GM10248 (cell line): ENCODE data around the gene TYSND1.

Source experiments
- CTCF ChIA-PET: fragments of 300-600 bp; sonication (Branson Sonifier 250); formaldehyde crosslinking; extraction: SDS; loops from one replicate; lab custom pipeline; 2021; ENCODE audit warnings: antibody characterized with exemption; lab: Yijun Ruan, JAX
- POLR2A ChIA-PET: fragments of 350-650 bp; sonication (Branson Sonifier 250); formaldehyde crosslinking; extraction: SDS; loops from one replicate; lab custom pipeline; 2020; ENCODE audit warnings: antibody characterized with exemption; lab: Yijun Ruan, JAX
- DNase-seq: peaks from one replicate; pipeline ENCODE4 v3.0.0; 2012; ENCODE audit errors: extremely low spot score
- CTCF ChIP-seq: IDR thresholded peaks from 2 replicates; pipeline ENCODE4 v1.5.1; 2012; ENCODE audit warnings: mild to moderate bottlenecking, low read depth; ENCODE audit errors: extremely low read depth, missing control alignments, control extremely low read depth

TYSND1 gene

DNA sequence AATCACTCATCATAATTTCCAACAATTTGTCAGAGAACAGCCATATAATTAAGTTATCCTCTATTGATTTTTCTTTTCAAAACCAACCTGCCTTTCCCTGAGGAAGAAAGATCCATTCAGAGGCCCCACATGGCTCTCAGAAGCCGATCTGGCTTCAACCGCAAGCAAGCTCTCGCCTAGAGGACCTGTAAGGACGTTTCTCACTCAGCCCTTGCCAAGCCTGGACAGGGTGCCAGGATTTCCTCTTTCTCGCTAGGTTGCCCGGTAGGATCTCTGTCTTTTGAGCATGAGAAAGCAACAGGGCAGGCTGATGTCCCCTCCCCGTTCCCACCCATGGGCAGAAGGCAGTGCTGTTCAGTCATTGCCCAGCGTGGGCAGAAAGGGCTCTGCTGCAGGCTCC is 26.9 kb downstream of the TYSND1 start:
- no peak for DNase-seq
- POLR2A ChIA-PET, result no interaction called here
- no peak for TF ChIP-seq CTCF
- CTCF ChIA-PET, result interaction anchor here (1.1 to 6.7 kb wide), 4 partner anchors 7 to 245 kb away, joined by 3 to 100 read pairs (median 26); partner anchors contain the start of gene TYSND1

DNA sequence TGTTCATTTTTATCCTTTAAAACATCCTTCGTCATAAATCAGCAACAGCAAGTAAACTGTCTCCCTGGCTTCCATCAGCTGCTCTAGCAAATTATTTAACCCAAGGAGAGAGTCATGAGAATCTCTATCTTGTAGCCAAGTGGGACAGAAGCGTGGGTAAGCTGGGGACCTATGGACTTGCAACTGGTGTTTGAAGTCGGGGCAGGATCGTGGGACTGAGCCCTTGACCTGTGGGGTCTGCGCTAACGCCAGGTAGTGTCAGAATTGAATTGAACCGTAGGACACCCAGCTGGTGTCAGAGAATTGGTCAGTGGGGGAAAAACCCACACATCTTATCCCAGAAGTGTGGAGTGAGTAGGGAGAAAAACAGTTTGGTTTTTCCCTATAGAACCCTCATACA is 27.3 kb downstream of the TYSND1 start:
- ChIA-PET POLR2A (no interaction called here), CTCF (interaction anchor here (0.9 to 7.1 kb wide), 6 partner anchors 8 to 245 kb away, joined by 3 to 100 read pairs (median 26); partner anchors contain the start of gene TYSND1)
- no peak for TF ChIP-seq CTCF
- no peak for DNase-seq

DNA sequence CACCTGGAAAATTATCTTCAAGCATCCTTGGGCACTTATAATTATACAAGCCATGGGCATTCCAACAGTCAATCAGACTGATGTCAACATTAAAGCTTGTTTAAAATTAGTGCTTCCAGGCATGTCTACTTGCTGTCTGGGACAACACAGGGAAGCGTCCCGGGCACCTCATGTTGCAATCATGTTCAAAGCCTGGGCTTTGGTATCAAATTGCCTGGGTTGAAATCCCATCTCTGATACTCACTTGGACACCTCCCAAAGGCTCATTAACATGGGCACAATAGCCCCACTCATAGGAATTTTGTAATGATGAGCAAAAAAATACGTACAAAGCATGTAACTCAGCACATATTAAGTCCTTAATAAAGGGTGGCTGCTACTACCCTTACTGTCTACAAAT is 28.3 kb downstream of the TYSND1 start:
- no peak for DNase-seq
- no peak for TF ChIP-seq CTCF
- POLR2A ChIA-PET, result interaction anchor here (1.2 kb wide), 1 partner anchor 28 kb away, joined by 7 read pairs; the partner anchor contains the start of gene TYSND1
- CTCF ChIA-PET, result interaction anchor here (0.9 to 7.1 kb wide), 8 partner anchors 9 to 246 kb away, joined by 3 to 100 read pairs (median 45); partner anchors contain the start of gene TYSND1

- no peak for TF ChIP-seq CTCF
- no peak for DNase-seq
- ChIA-PET POLR2A (interaction anchor here (1.2 kb wide), 1 partner anchor 29 kb away, joined by 7 read pairs; the partner anchor contains the start of gene TYSND1), CTCF (interaction anchor here (1.0 to 7.1 kb wide), 11 partner anchors 9 to 247 kb away, joined by 3 to 100 read pairs (median 40); partner anchors contain the start of genes AIFM2 and TYSND1)
Observed at GRCh38 chr10:70117646-70118045, 28.9 kb downstream of the TYSND1 start.

DNA sequence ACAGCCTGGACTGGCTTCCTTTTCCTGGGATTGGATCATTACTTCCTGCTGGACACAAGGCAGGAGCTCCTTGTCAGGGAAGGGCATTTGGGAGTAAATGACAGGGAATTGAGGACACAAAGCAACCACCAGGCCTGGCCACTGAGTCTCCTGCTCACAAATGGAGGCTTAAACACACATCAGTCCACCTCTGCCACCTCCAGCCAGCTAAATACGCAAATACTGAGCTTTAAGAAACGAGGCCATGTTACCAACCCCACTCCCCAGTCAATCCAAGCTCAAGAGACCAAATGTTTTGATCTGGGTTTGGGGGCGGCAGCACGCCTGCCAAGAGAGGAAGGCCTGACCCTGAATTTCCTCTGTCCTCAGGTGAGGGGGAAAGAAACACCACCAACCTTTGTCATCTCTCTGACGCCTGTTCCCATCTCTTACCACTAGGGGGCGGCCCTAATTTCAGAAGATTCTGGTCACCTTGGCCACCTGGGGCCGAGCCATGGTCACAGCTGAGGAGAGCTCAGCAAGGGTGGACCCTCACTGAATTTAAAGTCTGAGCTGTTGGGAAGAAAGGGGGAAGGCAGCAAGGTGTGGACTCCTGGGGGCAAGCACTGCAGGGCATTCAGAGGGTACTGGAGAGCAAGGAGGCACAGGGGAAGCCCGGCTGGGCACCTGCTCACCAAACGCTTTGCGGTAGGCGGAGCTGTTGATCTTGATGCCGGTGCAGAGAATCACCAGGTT is 30.4 kb downstream of the TYSND1 start:
- CTCF ChIA-PET, result interaction anchor here (0.7 to 7.1 kb wide), 39 partner anchors 8 to 885 kb away, joined by 3 to 100 read pairs (median 4); partner anchors contain the start of genes AIFM2 and TYSND1
- TF ChIP-seq CTCF, result peak; percentile 77
- peak; percentile 83 for DNase-seq
- POLR2A ChIA-PET, result interaction anchor here (0.6 kb wide), 1 partner anchor 51 kb away, joined by 4 read pairs; no protein-coding TSS in a partner anchor

GRCh38 chr10:70114902-70115301 is 31.6 kb downstream of the TYSND1 start:
- no peak for DNase-seq
- TF ChIP-seq CTCF, result no peak
- ChIA-PET POLR2A (no interaction called here), CTCF (interaction anchor here (0.9 to 7.1 kb wide), 23 partner anchors 7 to 414 kb away, joined by 3 to 100 read pairs (median 7); partner anchors contain the start of genes AIFM2 and TYSND1)
